Fibroblast of mammary gland (primary cell): ENCODE measurements around the gene TICAM2.

Experiments used
- DNase-seq: peaks from one replicate; pipeline ENCODE4 v3.0.0-alpha.2; 2010; ENCODE audit warnings: low read depth
- H3K4me3 ChIP-seq: 2 replicates; pipeline ENCODE4 v1.5.1; 2011; ENCODE audit warnings: low read depth, mild to moderate bottlenecking, low read length, moderate library complexity; ENCODE audit not compliant: control insufficient read depth
- TF ChIP-seq, protein P1 (sequence below): conservative IDR thresholded peaks from 2 replicates; pipeline ENCODE4 v1.5.1; 2011; ENCODE audit warnings: low read depth, low read length, inconsistent platforms; ENCODE audit not compliant: control insufficient read depth, insufficient read depth

Gene TICAM2

DNA sequence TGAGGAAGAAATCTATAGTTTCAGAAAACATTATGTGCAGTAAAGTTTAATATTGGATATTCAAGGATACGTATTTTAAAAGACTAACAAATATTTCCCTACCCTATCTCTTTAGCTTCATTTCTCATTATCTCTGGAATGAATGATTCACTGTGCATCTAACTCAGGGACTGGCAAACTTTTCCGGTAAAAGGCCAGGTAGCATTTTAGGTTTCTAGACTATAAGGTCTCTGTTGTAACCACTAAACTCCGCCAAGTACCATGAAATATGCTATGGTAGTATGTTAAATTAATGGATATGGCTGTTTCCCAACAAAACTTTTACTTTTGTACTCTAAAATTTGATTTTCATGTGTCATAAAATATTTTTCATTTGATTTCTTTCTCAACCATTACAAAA, 70.9 kb downstream of the TICAM2 start:
- TF ChIP-seq, protein P1, sequence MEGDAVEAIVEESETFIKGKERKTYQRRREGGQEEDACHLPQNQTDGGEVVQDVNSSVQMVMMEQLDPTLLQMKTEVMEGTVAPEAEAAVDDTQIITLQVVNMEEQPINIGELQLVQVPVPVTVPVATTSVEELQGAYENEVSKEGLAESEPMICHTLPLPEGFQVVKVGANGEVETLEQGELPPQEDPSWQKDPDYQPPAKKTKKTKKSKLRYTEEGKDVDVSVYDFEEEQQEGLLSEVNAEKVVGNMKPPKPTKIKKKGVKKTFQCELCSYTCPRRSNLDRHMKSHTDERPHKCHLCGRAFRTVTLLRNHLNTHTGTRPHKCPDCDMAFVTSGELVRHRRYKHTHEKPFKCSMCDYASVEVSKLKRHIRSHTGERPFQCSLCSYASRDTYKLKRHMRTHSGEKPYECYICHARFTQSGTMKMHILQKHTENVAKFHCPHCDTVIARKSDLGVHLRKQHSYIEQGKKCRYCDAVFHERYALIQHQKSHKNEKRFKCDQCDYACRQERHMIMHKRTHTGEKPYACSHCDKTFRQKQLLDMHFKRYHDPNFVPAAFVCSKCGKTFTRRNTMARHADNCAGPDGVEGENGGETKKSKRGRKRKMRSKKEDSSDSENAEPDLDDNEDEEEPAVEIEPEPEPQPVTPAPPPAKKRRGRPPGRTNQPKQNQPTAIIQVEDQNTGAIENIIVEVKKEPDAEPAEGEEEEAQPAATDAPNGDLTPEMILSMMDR, result no peak
- no peak for DNase-seq
- no peak overlapping the region for H3K4me3 ChIP-seq

DNA sequence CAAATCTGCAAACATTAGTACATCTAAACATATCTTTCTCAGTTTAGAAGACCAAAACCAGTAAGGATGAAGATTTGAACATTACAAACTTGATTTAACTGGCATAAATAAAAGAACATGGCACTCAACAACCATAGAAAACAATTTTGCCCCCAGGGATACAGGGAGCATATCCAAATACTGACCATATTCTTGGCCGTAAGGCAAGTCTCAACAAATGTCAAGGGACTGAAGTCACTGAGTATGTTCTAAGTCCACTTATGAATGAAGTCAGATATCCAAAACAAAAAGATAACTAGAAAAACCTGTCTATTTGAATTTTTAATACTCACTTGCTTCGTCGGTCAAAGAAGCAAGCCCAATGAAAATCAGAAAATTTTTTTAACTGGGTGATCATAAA, 71.9 kb downstream of the TICAM2 start:
- DNase-seq, result peak; percentile 80
- TF ChIP-seq, protein P1, result no peak
- H3K4me3 ChIP-seq, result no peak overlapping the region
